T-helper 2 cell treated with Interferon-gamma antibody and Interleukin-4, amounts not matched to agents 5 μg/mL and 100 μg/mL, for 36 hours (primary cell): Measurements from ENCODE around the gene PPM1B.

Experiments
- DNase-seq: peaks from one replicate; pipeline ENCODE4 v3.0.0; 2021; ENCODE audit warnings: low spot score
- H3K27ac Mint-ChIP-seq: one replicate; pipeline ENCODE4 v1.8.0; 2021; ENCODE audit warnings: mild to moderate bottlenecking, mixed read lengths
- H3K27me3 Mint-ChIP-seq: one replicate; pipeline ENCODE4 v1.8.0; 2021; ENCODE audit warnings: low read depth, mixed read lengths
- H3K36me3 Mint-ChIP-seq: one replicate; pipeline ENCODE4 v1.8.0; 2021; ENCODE audit warnings: low read depth, mixed read lengths
- H3K4me1 Mint-ChIP-seq: one replicate; pipeline ENCODE4 v1.8.0; 2021; ENCODE audit warnings: low read depth, mixed read lengths
- H3K4me3 Mint-ChIP-seq: one replicate; pipeline ENCODE4 v1.8.0; 2022; ENCODE audit warnings: mild to moderate bottlenecking, moderate library complexity, mixed read lengths
- H3K9me3 Mint-ChIP-seq: one replicate; pipeline ENCODE4 v1.8.0; 2021; ENCODE audit warnings: mixed read lengths

The PPM1B gene

DNA sequence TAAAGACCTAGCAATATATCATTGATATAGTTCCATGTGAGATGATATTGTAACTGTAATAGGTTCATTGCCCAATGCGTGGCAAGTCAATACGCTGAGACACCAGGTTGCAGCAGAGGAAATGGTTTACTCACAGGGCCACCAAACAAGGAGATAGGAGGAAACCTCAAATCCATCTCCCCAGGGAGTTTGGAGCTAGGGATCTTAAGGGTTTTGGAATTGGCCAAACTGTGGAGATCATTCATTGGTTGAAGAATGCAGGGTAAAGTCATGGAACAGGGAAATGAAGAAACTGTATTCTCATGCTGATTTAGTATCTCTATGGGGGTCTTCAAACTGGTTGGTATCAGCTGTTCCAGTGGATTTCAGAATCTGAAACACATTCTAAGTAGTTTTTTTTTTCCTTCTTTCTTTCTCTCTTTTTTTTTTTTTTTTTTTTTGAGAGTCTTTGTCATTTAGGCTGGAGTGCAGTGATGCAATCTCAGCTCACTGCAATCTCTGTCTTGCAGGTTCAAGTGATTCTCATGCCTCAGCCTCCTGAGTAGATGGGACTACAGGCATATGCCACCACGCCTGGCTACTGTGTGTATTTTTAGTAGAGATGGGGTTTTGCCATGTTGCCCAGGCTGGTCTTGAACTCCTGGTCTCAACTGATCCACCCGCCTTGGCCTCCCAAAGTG, 30.7 kb upstream of the PPM1B start:
- Mint-ChIP-seq H3K4me3 (no peak overlapping the region), H3K36me3 (no peaks in the 10 kb centered on the region), H3K27me3 (peaks cover 16% of the 10 kb centered on the region), H3K4me1 (peaks cover 2% of the 10 kb centered on the region), H3K9me3 (no peaks in the 10 kb centered on the region), H3K27ac (no peak overlapping the region)
- no peak for DNase-seq

DNA sequence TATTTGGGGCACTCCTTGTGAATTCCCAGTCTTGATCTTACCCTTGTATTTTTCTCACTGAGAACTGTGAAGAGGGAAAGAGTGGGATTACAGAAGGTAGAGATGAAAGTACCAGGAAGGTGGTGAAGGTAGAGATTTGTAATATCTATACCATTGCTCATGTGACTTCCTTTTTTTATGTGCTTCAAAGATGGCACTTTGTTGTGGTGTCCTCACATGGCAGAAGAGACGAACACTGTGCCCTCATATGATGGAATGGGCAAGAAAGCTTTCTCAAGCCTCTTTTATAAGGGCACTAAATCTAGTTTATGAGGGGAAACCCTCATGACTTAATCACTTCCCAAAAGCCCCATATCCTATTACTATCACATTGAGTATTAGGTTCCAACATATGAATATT, 28.9 kb upstream of the PPM1B start:
- Mint-ChIP-seq H3K4me1 (peaks cover 2% of the 10 kb centered on the region), H3K9me3 (no peaks in the 10 kb centered on the region), H3K27me3 (peaks cover 16% of the 10 kb centered on the region), H3K4me3 (no peak overlapping the region), H3K36me3 (no peaks in the 10 kb centered on the region), H3K27ac (no peak overlapping the region)
- no peak for DNase-seq

DNA sequence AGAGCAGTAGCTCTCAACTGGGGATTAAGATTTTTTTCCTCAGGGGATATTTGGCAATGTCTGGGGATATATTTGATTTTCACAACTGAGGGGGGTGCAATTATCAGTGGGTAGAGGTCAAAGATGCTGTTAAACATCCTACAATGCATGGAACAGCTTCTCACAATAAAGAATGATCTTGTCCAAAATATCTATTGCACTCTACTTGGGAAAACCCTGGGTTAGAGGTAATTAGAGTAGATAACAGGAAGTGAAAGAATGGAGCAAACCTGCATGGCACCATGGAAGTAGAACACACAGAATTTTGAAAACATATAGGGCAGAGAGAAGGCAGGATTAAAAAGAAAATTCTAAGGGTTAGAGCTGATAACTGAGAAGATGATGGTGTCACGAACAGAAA, 26.4 kb upstream of the PPM1B start:
- Mint-ChIP-seq H3K4me1 (peaks cover 4% of the 10 kb centered on the region), H3K27ac (no peak overlapping the region), H3K27me3 (peaks cover 13% of the 10 kb centered on the region), H3K4me3 (no peak overlapping the region), H3K9me3 (no peaks in the 10 kb centered on the region), H3K36me3 (no peaks in the 10 kb centered on the region)
- no peak for DNase-seq

DNA sequence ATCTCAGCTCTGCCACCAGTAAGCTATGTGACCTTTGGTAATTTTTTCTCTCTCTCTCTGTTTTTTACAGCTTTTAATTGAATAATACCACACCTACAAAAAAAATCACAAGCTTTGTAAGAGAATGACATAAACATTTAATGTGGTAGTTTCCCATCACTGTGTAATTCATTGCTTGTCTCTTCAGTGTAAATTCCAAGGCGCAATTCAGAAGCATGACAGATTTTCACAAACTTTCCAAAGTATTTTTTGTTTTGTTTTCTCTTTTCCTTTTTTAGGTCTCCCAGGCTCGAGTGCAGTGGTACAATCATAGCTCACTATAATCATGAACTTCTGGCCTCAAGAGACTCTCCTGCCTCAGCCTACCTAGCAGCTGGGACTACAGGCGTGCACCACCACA, 25.0 kb upstream of the PPM1B start:
- no peak overlapping the region for H3K27ac Mint-ChIP-seq
- H3K4me1 Mint-ChIP-seq, result peaks cover 4% of the 10 kb centered on the region
- H3K9me3 Mint-ChIP-seq, result no peaks in the 10 kb centered on the region
- peaks cover 13% of the 10 kb centered on the region for H3K27me3 Mint-ChIP-seq
- no peak overlapping the region for H3K4me3 Mint-ChIP-seq
- no peak for DNase-seq
- H3K36me3 Mint-ChIP-seq, result no peaks in the 10 kb centered on the region

DNA sequence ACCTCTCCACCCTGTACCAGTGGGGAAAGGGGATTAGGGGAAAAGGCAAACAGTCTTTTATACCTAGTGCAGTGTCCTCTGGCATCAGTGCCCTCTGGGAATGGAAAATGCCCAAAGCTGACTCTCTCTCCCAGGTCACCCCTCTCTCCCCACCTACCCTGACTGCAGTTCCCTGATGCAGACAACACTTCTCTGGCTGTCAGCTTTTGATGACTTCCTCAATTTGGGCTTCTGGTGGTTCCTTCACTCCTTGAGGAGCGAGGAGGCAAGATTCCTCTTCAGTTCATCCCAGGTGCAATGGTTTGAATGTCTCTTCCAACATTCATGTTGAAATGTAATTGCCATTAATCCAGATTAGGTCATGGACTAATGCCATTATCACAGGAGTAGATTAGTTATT, 19.7 kb upstream of the PPM1B start:
- no peaks in the 10 kb centered on the region for H3K9me3 Mint-ChIP-seq
- no peak overlapping the region for H3K4me3 Mint-ChIP-seq
- DNase-seq, result no peak
- H3K27me3 Mint-ChIP-seq, result peaks cover 6% of the 10 kb centered on the region
- no peaks in the 10 kb centered on the region for H3K36me3 Mint-ChIP-seq
- peaks cover 2% of the 10 kb centered on the region for H3K4me1 Mint-ChIP-seq
- H3K27ac Mint-ChIP-seq, result no peak overlapping the region

DNA sequence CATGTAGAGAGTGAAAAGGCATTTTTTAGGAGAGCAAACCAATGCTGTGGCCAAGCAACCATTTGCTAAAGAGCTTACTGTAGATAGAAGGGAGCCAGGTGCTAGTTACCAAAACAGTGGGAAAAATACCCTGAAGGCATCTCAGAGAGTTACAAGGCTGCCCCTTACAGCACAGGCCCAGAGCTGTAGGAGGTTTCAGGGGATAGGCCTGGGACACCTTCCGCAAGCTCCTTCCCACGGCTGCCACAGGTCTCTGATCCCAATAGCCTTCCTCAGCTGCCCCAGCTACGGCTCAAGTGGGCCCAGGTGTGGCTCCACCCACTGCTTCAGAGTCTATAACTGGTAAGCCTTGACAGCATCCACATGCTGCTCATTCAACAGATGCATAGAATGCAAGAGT, 18.2 kb upstream of the PPM1B start:
- no peak for DNase-seq
- peaks cover 2% of the 10 kb centered on the region for H3K4me1 Mint-ChIP-seq
- no peaks in the 10 kb centered on the region for H3K36me3 Mint-ChIP-seq
- H3K27me3 Mint-ChIP-seq, result peaks cover 6% of the 10 kb centered on the region
- no peak overlapping the region for H3K4me3 Mint-ChIP-seq
- H3K27ac Mint-ChIP-seq, result no peak overlapping the region
- H3K9me3 Mint-ChIP-seq, result no peaks in the 10 kb centered on the region

DNA sequence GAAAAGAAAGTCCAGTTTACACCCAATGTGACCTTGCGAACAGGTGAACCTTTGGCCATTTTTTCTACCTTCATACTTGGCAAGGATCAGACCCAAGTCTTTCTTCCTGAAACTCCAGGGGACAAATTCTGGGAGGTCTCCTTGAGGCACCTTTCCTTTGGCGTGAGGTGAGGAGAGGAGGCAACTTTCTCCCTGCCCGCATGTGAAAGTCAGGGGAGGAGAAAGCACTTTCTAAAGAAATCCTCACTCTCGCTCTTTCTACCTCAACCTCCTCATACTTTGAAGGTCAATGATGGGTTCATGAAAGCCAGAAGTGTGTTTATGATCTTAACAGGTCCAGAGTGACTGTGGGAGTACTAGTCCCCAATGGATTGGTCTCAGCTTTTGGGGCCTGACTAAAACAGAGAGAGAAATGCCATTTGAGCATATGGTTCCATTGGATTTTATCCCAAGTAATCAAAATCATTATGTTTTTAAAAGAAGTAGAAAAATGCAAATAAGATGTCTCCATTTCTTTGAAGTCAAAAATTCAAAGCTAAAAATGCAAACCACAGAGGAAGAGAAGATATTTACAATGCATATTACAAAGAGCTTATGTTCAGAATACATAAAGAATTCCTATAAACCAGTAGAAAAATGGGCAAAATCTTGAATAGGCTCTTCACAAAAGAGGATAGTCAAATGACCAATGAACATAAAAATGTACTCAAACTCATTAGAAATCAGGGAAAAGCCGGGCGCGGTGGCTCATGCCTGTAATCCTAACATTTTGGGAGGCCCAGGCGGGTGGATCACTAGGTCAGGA, 15.6 kb upstream of the PPM1B start:
- peaks cover 6% of the 10 kb centered on the region for H3K27me3 Mint-ChIP-seq

DNA sequence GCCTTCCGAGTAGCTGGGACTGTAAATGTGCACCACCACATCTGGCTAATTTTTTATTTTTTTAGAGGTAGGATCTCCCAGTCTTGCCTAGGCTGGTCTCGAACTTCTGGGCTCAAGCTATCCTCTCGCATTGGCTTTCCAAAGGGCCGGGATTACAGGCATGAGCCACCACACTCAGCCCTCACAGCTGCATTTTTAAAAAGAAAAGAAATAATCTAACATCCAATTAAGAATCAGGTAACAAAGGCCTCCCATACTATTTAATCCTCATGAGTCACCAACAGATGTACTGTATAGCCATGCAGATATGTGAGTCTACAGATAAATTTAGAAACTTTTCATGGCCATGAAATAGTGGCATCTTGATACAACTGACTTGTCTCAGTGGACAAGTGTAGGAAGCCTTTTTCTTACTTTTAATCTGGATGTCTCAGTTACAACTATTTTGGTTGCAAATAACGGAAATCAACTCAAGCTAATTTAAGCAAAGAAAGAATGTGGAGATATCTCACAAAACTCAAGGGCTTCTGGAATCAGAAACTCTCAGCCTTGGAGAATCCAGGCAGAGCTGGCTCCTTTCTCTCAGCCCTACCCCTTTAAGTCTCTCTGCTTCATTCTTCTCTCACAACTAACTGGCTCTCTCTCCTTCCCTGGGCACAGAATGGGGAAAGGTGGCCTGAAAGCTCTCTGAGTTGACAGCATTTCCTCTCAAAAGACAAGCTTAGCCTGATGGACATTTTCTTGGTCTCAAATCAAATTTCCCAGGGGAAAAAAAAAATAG, 12.8 kb upstream of the PPM1B start:
- H3K4me1 Mint-ChIP-seq, result no peaks in the 10 kb centered on the region
- no peaks in the 10 kb centered on the region for H3K9me3 Mint-ChIP-seq
- H3K4me3 Mint-ChIP-seq, result no peak overlapping the region
- no peak overlapping the region for H3K27ac Mint-ChIP-seq
- DNase-seq, result no peak
- H3K27me3 Mint-ChIP-seq, result no peaks in the 10 kb centered on the region
- no peaks in the 10 kb centered on the region for H3K36me3 Mint-ChIP-seq

More for the DNA sequence above, 15.6 kb upstream of the PPM1B start:
- no peaks in the 10 kb centered on the region for H3K4me1 Mint-ChIP-seq
- H3K27ac Mint-ChIP-seq, result no peak overlapping the region
- H3K9me3 Mint-ChIP-seq, result no peaks in the 10 kb centered on the region
- no peaks in the 10 kb centered on the region for H3K36me3 Mint-ChIP-seq
- no peak for DNase-seq
- H3K4me3 Mint-ChIP-seq, result no peak overlapping the region

DNA sequence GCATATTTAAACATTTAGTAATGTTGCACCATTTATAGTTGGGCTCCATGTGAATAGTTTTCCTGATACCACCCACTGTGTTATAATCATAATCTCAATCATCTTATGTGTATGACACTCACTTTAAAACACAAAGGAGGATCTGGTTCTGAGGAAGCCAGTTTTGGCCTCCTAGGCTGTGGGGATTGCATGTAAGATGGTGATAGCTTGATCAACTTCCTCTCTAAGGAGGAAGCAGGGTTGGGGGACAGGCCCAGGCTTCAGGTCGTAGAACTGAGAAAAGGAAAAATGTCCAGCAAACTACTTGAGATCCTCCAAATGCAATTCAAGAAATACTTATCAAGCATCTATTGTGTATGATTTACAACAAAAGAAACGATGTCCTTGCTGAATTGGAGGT, 4.9 kb upstream of the PPM1B start:
- Mint-ChIP-seq H3K27me3 (no peaks in the 10 kb centered on the region), H3K36me3 (peaks cover 3% of the 10 kb centered on the region), H3K4me3 (no peak overlapping the region), H3K9me3 (peaks cover 12% of the 10 kb centered on the region), H3K27ac (no peak overlapping the region), H3K4me1 (peaks cover 8% of the 10 kb centered on the region)
- no peak for DNase-seq

DNA sequence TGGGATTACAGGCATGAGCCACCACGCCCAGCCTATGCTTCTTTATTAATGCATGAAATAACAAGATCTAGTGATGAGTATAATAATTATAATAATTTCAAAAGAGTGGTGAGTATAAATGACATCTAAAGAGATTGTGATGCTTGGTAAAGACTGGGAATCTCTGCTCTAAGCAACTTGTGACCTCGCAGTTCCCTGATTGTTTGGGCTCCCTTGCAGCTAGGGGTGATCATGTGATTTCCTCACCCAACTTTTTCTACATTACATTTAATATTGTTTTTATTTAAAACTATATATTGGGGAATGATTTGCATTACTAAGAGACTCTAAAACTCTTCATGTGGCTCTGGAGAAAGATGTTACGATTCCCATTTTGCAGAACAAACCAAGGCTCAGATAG, 4.1 kb upstream of the PPM1B start:
- Mint-ChIP-seq H3K4me3 (no peak overlapping the region), H3K36me3 (peaks cover 6% of the 10 kb centered on the region), H3K4me1 (peaks cover 8% of the 10 kb centered on the region), H3K27me3 (no peaks in the 10 kb centered on the region), H3K9me3 (peaks cover 12% of the 10 kb centered on the region), H3K27ac (no peak overlapping the region)
- DNase-seq, result no peak

DNA sequence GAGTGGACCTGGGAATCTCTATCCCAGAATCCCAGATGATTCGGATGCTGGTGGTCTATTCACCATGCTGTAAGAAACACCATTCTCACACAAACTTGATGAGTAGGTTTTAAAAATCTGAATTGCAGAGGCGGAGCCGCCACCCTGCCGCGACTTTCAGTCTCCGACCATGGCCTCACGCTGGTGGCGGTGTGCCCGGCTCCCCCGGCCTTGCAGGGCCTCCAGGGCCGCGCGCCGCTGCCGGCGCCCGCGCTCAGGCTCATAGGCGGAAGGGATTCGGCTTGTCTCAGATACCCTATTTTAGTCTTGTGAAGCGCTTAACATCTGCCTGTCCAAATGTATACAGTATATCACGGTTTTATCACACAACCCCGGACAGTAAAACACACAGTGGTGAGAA, 2.6 kb upstream of the PPM1B start:
- Mint-ChIP-seq H3K36me3 (peaks cover 16% of the 10 kb centered on the region), H3K4me1 (peaks cover 19% of the 10 kb centered on the region), H3K27me3 (no peaks in the 10 kb centered on the region), H3K27ac (no peak overlapping the region), H3K4me3 (no peak overlapping the region), H3K9me3 (peaks cover 12% of the 10 kb centered on the region)
- no peak for DNase-seq

DNA sequence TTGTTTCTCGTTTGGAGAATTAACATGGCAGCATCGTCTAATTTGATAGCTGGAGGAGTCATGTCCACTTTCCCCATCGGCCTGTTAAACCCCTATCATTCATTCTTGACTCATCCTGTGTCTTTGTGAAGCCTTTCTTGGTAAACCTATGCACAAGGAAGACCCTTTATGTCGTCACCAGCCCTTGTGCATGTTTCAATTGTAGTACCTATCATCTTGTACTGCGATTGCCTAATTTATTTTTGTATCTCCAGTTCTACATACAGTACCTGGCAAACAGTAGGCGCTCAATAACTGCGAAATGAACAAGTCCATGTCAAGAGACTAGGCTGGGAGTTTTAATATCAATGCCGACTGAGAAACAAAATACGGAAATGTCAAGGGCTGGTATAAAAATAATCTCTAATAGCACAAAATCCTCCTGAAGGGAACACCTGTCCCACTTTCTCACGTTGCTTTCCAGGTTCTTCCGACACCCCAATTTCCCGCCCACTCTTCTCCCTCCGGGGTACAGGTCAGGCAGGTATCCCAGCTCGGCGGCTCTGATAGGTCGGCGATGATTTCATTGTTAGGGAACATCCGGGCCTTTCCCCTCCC, 1.3 kb upstream of the PPM1B start:
- Mint-ChIP-seq H3K36me3 (peaks cover 17% of the 10 kb centered on the region), H3K27me3 (no peaks in the 10 kb centered on the region), H3K4me1 (peaks cover 24% of the 10 kb centered on the region), H3K27ac (peak overlapping the region; percentile 98), H3K4me3 (peak overlapping the region; percentile 96), H3K9me3 (peaks cover 12% of the 10 kb centered on the region)
- no peak for DNase-seq

DNA sequence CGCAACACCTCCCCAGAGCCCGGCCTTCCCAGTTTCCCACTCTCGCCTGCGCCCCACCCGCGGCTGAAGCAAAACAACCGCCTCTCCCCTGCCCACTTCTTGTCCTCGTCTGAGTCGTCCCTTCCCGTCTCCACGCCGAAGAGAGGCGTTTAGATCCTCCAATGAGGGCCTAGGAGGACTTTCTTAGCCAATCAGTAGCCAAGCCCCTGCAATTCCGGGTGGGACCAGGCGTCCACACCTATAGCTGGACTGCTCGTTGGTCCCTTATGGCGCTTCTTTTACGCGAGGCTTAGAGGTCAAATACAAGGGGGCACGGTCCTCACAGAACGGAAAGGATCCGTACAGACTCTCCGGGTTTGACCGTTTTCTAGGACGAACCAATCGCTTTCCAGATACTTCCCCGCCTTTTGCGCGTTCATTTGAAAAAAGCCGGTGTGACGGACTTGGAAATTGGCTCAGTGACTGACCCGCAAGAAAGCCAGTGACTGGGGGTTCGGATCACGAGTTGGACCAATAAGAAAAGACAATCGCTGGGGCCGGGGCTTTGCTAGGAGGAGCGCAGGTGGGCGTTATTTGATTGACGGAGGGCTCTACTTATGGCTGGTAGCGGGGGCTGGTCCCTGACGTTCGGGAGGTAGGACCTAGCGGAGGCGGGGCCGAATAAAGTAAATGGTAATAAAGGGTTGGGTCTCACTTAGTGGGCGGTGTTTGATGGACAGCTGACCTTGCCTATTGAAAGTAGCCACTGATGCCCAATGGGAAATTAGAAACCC, 581 bp upstream of the PPM1B start:
- Mint-ChIP-seq H3K36me3 (peaks cover 23% of the 10 kb centered on the region), H3K27me3 (no peaks in the 10 kb centered on the region), H3K27ac (peak overlapping the region; percentile 98), H3K4me1 (peaks cover 30% of the 10 kb centered on the region), H3K4me3 (peak overlapping the region; percentile 96), H3K9me3 (peaks cover 12% of the 10 kb centered on the region)
- DNase-seq, result peak; percentile 98
